Sigmoid colon (tissue), 7 donors: ENCODE data around the gene IRF2BPL. TPM values are rescaled to one million over a fixed set of nuclear protein-coding genes. Genes with fewer than 3 reads are reported as not detected.

Source experiments
- DNase-seq: peaks from one replicate; pipeline ENCODE4 v3.0.0-alpha.2; 2019
- H3K27ac ChIP-seq, 4 donors: fragments of 200-600 bp; sonication (generic); one replicate each; pipeline ENCODE4 v1.5.1; 2016 to 2019; ENCODE audit warnings: mild to moderate bottlenecking in 1 of 4
- H3K27me3 ChIP-seq, 3 donors: fragments of 200-600 bp; sonication (generic); one replicate each; pipeline ENCODE4 v1.5.1; 2019; ENCODE audit warnings: mild to moderate bottlenecking in 1 of 3
- H3K36me3 ChIP-seq, 4 donors: fragments of 200-600 bp; sonication (generic); one replicate each; pipeline ENCODE4 v1.5.1; 2016 to 2019
- H3K4me1 ChIP-seq, 4 donors: fragments of 200-600 bp; sonication (generic); one replicate each; pipeline ENCODE4 v1.5.1; 2017 to 2019
- H3K4me3 ChIP-seq, 4 donors: fragments of 200-600 bp; sonication (generic); one replicate each; pipeline ENCODE4 v1.5.1; 2017 to 2019; ENCODE audit warnings: mild to moderate bottlenecking in 2 of 4, moderate library complexity in 1 of 4
- H3K9me3 ChIP-seq, 4 donors: fragments of 200-600 bp in 3 of 4; sonication (generic) in 3 of 4; one replicate each; pipeline versions ENCODE4 v1.5.1 to v1.6.1; 2013 to 2019
- CTCF ChIP-seq, 4 experiments: fragments of 450-650 bp in 3 of 4; fragments of 200-600 bp in 1 of 4; IDR thresholded peaks; one replicate each; pipeline ENCODE4 v1.5.1; 2016 to 2019; ENCODE audit warnings: antibody characterized with exemption in 4 of 4, mild to moderate bottlenecking in 3 of 4, moderate library complexity in 2 of 4
- EP300 ChIP-seq, 4 donors: sonication (generic); formaldehyde crosslinking; IDR thresholded peaks; one replicate each; pipeline ENCODE4 v1.6.1; 2017; ENCODE audit warnings: antibody characterized with exemption in 4 of 4
- POLR2A ChIP-seq, 2 donors: fragments of 450-650 bp; IDR thresholded peaks; one replicate each; pipeline ENCODE4 v1.6.1; 2016; ENCODE audit warnings: antibody characterized with exemption in 2 of 2, mild to moderate bottlenecking in 2 of 2, moderate library complexity in 2 of 2
- POLR2AphosphoS5 ChIP-seq, 4 donors: sonication (generic); formaldehyde crosslinking; IDR thresholded peaks; one replicate each; pipeline ENCODE4 v1.6.1; 2017; ENCODE audit warnings: antibody characterized with exemption in 4 of 4
- WGBS, 2 donors: extraction: QIAGEN DNeasy Blood & Tissue Kit; methylation state at CpG; one replicate each; pipeline ENCODE4 v1.1.7; 2013; 5-methylcytosine and 5-hydroxymethylcytosine counted together
- intact Hi-C: fragments of 100-400 bp; cut with DNase I; formaldehyde crosslinking; loops from one replicate; pipeline ENCODE4 v1.15.1; 2023
- polyA plus RNA-seq, 3 donors: library from polyadenylated mRNA; stranded (reverse); fragments of 200-250 nt; gene quantifications; one replicate each; pipeline ENCODE4 v1.2.3, GENCODE V29; 2013
- total RNA-seq, 4 donors: library from RNA; depleted of rRNA; stranded (reverse); fragments of >200 nt; gene quantifications; one replicate each; pipeline ENCODE4 v1.1.0, GENCODE V29; 2016
- donor health status: healthy with polysubstance abuse.
- donor health status: Bipolar disorder and iron deficiency.
- donor health status: healthy.

IRF2BPL gene
- total and polyA plus RNA-seq, 7 donors, result 3.0 to 63.1 (median 34.7) TPM

DNA sequence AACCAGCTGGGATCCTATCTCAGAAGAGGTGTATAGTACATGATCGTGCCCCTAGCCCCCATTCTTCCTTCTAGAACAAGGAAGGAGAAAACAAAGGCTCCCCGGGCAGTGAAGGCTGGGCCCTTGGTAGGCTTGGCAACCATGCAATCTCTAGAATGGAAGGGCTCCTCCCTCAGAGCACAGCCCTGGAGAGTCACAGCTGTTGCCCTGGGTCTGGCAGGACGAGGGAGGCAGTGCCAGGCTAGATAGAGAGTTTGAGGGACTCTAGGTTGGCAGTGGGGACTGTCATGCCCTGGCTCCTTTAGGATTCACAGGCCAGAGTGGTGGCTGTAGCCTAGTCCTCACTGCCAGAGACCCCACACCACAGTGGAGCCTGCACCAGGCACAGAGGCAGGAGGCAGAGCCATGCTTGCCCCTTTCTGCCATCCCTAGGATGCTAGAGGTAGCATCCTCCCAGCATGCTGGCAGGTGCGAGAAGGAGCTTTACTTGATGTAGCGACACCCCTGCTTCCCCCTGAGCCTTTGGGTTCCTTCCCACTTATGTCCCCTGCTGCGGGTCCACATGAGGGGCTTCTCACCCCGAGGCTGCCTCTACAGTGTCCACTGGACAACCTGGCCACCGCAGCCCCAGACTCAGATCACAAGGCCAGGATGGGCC lies 36.1 kb upstream of the IRF2BPL start:
- DNase-seq, result no peak
- WGBS, 2 donors, result 68 to 83% methylated on average over 8 of the region's 8 CpGs
- no peak for TF ChIP-seq POLR2AphosphoS5 (IDR thresholded peaks at IDR 0.05)
- no peak for TF ChIP-seq CTCF (IDR thresholded peaks at IDR 0.05)
- no peak for TF ChIP-seq EP300 (IDR thresholded peaks at IDR 0.05)
- no peak for TF ChIP-seq POLR2A (IDR thresholded peaks at IDR 0.05)
- Histone ChIP-seq H3K4me3 (no peak overlapping the region), H3K9me3 (no peaks in the 10 kb centered on the region), H3K27me3 (no peaks in the 10 kb centered on the region), H3K36me3 (no peaks in the 10 kb centered on the region), H3K4me1 (peaks cover 0 to 19% (median 11%) of the 10 kb centered on the region in 4 donors), H3K27ac (no peak overlapping the region)
- intact Hi-C loops, result no loop called here

GRCh38 chr14:77063571-77064171 lies 35.2 kb upstream of the IRF2BPL start:
- DNase-seq, result no peak
- peaks cover 0 to 11% (median 10%) of the 10 kb centered on the region in 4 donors for H3K4me1 ChIP-seq
- no peaks in the 10 kb centered on the region for H3K9me3 ChIP-seq
- no peaks in the 10 kb centered on the region for H3K36me3 ChIP-seq
- H3K4me3 ChIP-seq, result no peak overlapping the region
- intact Hi-C loops, result no loop called here
- no peaks in the 10 kb centered on the region for H3K27me3 ChIP-seq
- H3K27ac ChIP-seq, result no peak overlapping the region
- no peak for TF ChIP-seq EP300 (IDR thresholded peaks at IDR 0.05)
- no peak for TF ChIP-seq CTCF (IDR thresholded peaks at IDR 0.05)
- TF ChIP-seq POLR2AphosphoS5 (IDR thresholded peaks at IDR 0.05), result no peak
- no peak for TF ChIP-seq POLR2A (IDR thresholded peaks at IDR 0.05)
- WGBS, 2 donors, result 75 to 84% methylated on average over 10 of the region's 10 CpGs

DNA sequence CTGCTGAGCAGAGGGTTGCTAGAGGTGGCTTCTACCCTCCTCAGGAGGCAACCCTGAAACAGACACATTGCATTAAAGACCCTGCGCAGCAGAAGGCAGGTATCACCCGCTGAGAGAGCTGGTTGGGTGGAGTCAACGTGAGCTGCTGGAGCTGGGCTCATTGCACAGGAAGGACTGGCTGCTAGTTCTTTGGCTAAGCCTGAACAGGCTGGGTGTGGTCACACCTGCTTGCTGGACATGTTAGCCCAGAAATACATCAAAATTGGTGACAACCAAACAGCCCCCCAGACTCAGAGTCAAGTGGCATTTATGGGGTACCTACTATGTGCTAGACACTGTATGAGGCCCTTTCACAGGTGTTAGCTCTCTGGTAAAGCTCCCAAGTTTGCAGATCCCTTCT lies 33.8 kb upstream of the IRF2BPL start:
- Histone ChIP-seq H3K9me3 (no peaks in the 10 kb centered on the region), H3K27me3 (no peaks in the 10 kb centered on the region), H3K4me1 (no peaks in the 10 kb centered on the region), H3K4me3 (no peak overlapping the region), H3K36me3 (no peaks in the 10 kb centered on the region), H3K27ac (no peak overlapping the region)
- TF ChIP-seq POLR2A (IDR thresholded peaks at IDR 0.05) (no peak), CTCF (IDR thresholded peaks at IDR 0.05) (no peak), EP300 (IDR thresholded peaks at IDR 0.05) (no peak), POLR2AphosphoS5 (IDR thresholded peaks at IDR 0.05) (no peak)
- intact Hi-C loops, result no loop called here
- 45 to 81% methylated on average over 3 of the region's 3 CpGs for WGBS, 2 donors
- no peak for DNase-seq

- TF ChIP-seq EP300 (IDR thresholded peaks at IDR 0.05), result no peak
- intact Hi-C loops, result no loop called here
- Histone ChIP-seq H3K9me3 (no peaks in the 10 kb centered on the region), H3K4me3 (no peak overlapping the region), H3K27ac (no peak overlapping the region), H3K27me3 (no peaks in the 10 kb centered on the region), H3K36me3 (no peaks in the 10 kb centered on the region), H3K4me1 (no peaks in the 10 kb centered on the region)
- DNase-seq, result no peak
- WGBS, 2 donors, result 93 to 94% methylated on average over 12 of the region's 12 CpGs
These were observed 33.2 kb upstream of the IRF2BPL start for GRCh38 chr14:77061630-77062257.

DNA sequence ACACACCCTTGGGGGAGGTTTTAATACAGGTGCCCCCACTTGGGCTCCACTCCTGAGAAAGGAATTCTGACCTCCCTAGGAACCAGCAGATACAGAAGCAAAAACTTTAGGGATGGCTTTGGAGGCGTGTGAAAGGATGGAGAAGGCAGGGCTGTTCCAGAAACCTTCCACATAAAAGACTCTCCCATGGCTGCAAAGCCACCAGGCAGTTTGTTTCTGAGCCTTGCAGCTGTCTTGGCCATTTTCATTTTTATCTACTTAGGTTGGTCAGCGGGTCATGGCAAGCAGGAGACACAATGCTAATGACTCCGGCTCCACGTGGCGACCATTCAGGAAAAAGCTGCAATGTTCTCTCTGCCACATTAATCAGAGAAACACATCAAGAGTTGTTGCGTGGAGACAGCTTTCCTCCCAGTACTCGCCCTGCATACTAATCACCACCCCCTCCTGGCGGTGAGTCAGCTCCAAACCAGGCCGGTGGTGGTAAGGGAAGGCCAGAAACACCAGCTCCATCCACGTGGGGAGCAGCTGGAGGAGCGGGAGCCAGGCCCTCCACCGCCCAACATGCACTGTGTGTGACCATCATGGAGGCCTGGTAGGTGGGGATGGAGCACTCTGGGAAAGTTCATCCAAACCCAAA lies 30.9 kb upstream of the IRF2BPL start:
- Histone ChIP-seq H3K27me3 (no peaks in the 10 kb centered on the region), H3K9me3 (peaks cover 0 to 5% (median 0%) of the 10 kb centered on the region in 4 donors), H3K27ac (no peak overlapping the region), H3K4me3 (no peak overlapping the region), H3K36me3 (no peaks in the 10 kb centered on the region), H3K4me1 (no peaks in the 10 kb centered on the region)
- 71 to 73% methylated on average over 12 of the region's 12 CpGs for WGBS, 2 donors
- DNase-seq, result no peak
- intact Hi-C loops, result no loop called here
- TF ChIP-seq CTCF (IDR thresholded peaks at IDR 0.05), result no peak
- no peak for TF ChIP-seq POLR2AphosphoS5 (IDR thresholded peaks at IDR 0.05)
- no peak for TF ChIP-seq POLR2A (IDR thresholded peaks at IDR 0.05)
- TF ChIP-seq EP300 (IDR thresholded peaks at IDR 0.05), result no peak
